ENCODE measurements around the gene LRRC10. TPM values are rescaled to one million over a fixed set of nuclear protein-coding genes. Genes with fewer than 3 reads are reported as not detected.
"Not testable (repeated sequence)": the region's sequence is repeated elsewhere in the genome, so short reads cannot be mapped to it uniquely, and the experiment has no call there.

LRRC10 gene
- total and polyA plus RNA-seq, 10 donors = not detected

DNA sequence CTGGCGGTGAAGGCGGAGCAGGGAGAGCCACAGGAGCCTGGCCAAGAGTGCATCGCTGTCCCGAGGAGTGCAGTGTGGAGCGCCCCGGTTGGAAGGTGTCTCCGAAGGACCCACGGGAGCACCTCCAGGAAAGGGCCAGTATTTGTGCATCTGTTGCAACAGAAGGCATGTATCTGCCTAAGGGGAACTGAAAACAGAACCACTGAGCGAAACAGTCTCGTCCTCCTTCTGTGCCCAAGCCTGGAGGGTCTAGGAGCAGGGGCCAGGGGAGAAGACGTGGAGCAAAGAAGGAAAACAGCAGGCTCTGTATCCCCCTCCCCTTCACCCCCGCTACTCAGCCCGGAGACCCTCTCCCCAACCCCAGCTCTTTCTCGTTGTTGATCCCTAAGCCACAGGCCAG is 5.3 kb upstream of the LRRC10 start:
- WGBS, 5 donors = 74 to 82% (median 77%) methylated on average over 14 of the region's 14 CpGs
- no peak for DNase-seq
- Histone ChIP-seq H3K27ac (no peak overlapping the region), H3K36me3 (no peaks in the 10 kb centered on the region), H3K4me3 (no peak overlapping the region), H3K4me1 (no peaks in the 10 kb centered on the region), H3K27me3 (replicated peaks in 1 of 7) (no peaks in the 10 kb centered on the region), H3K9me3 (no peaks in the 10 kb centered on the region)
- intact Hi-C loops (cut with DNase I; ENCODE audit: low total_unique reads) = no loop called here
- TF ChIP-seq POLR2A (IDR thresholded peaks at IDR 0.05) (no peak), POLR2AphosphoS5 (IDR thresholded peaks at IDR 0.05) (no peak)
- TF ChIP-seq, protein P1, sequence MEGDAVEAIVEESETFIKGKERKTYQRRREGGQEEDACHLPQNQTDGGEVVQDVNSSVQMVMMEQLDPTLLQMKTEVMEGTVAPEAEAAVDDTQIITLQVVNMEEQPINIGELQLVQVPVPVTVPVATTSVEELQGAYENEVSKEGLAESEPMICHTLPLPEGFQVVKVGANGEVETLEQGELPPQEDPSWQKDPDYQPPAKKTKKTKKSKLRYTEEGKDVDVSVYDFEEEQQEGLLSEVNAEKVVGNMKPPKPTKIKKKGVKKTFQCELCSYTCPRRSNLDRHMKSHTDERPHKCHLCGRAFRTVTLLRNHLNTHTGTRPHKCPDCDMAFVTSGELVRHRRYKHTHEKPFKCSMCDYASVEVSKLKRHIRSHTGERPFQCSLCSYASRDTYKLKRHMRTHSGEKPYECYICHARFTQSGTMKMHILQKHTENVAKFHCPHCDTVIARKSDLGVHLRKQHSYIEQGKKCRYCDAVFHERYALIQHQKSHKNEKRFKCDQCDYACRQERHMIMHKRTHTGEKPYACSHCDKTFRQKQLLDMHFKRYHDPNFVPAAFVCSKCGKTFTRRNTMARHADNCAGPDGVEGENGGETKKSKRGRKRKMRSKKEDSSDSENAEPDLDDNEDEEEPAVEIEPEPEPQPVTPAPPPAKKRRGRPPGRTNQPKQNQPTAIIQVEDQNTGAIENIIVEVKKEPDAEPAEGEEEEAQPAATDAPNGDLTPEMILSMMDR (IDR thresholded peaks at IDR 0.05 in 8 of 11, conservative IDR thresholded peaks at IDR 0.05 in 3 of 11) = no peak

DNA sequence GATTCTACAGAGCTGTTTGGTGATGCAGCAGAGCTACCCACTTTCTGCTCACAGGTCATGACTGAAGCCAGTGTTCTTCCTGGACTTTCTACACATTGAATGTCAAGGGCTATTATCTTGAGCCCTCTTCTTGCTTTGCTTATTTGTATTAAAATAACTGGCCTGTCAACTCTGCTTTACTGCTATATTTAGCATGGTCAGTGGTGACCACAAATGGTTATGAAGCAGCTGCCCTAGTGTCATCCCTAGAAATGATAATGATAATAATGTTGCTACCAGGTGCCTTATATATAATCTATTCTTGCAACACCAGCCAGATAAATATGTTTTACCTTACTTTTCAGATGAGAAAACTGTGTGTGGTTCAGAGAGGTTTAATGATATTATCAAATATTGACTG is 2.6 kb upstream of the LRRC10 start:
- no peaks in the 10 kb centered on the region for H3K9me3 ChIP-seq
- H3K36me3 ChIP-seq = no peaks in the 10 kb centered on the region
- H3K27ac ChIP-seq = no peak overlapping the region
- intact Hi-C loops (cut with DNase I; ENCODE audit: low total_unique reads) = no loop called here
- H3K4me3 ChIP-seq = no peak overlapping the region
- TF ChIP-seq, protein P1 (IDR thresholded peaks at IDR 0.05 in 8 of 11, conservative IDR thresholded peaks at IDR 0.05 in 3 of 11) = no peak
- TF ChIP-seq POLR2A (IDR thresholded peaks at IDR 0.05) (no peak), POLR2AphosphoS5 (IDR thresholded peaks at IDR 0.05) (no peak)
- H3K27me3 ChIP-seq (replicated peaks in 1 of 7) = no peaks in the 10 kb centered on the region
- no peak for DNase-seq
- H3K4me1 ChIP-seq = peaks cover 0 to 2% (median 0%) of the 10 kb centered on the region in 6 donors

DNA sequence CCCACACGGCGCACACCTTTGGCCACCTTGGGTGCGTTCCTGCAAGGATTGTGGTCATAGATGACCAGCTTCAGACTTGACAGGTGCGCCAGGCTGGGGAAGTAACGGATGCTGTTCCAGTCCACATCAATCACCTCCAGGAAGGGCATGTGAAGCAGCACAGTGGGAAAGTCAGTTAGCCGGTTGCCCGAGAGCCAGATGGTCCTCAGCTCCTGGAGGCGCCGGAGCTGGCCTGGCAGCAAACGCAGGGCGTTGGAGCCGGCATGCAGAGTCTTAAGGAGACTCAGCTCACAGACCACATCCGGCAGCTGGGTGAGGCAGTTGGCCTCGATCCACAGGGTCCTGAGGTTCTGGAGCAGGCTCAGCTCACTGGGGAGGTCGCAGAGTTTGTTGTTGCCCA is 581 bp downstream of the LRRC10 start:
- no peaks in the 10 kb centered on the region for H3K36me3 ChIP-seq
- no peak for TF ChIP-seq POLR2AphosphoS5 (IDR thresholded peaks at IDR 0.05)
- H3K4me3 ChIP-seq = no peak overlapping the region
- H3K9me3 ChIP-seq = no peaks in the 10 kb centered on the region
- 89 to 94% (median 94%) methylated on average over 5 to 15 of the region's 15 CpGs for WGBS, 5 donors
- H3K27me3 ChIP-seq (replicated peaks in 1 of 7) = no peaks in the 10 kb centered on the region
- H3K27ac ChIP-seq = no peak overlapping the region
- DNase-seq = no peak
- intact Hi-C loops (cut with DNase I; ENCODE audit: low total_unique reads) = no loop called here
- H3K4me1 ChIP-seq = peaks cover 0 to 9% (median 4%) of the 10 kb centered on the region in 6 donors

DNA sequence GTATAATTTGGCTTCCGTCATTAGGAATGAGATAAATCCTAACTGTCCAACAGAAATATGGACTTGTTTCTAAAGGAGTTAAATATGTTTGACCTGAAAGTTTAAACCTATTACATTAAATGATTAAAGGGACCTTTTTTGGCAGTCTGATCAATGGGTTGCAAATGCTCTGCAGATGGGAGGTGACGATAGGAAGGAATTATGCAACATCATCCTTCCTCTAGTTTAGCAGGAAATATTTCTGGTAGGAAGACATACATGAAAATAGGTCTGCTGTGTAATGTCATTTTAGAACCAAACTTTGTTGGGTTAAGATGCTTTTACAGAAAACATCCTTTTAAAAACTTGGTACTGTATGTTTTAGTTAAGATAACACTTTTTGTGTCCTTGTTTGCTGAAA is 2.6 kb downstream of the LRRC10 start:
- WGBS, 5 donors = 46 to 60% (median 47%) methylated on average over 2 of the region's 2 CpGs
- Histone ChIP-seq H3K9me3 (peaks cover 0 to 5% (median 0%) of the 10 kb centered on the region in 8 donors), H3K27ac (no peak overlapping the region), H3K4me1 (peaks cover 0 to 9% (median 4%) of the 10 kb centered on the region in 6 donors), H3K27me3 (replicated peaks in 1 of 7) (no peaks in the 10 kb centered on the region), H3K4me3 (no peak overlapping the region), H3K36me3 (peaks cover 0 to 6% (median 5%) of the 10 kb centered on the region in 6 donors)
- intact Hi-C loops (cut with DNase I; ENCODE audit: low total_unique reads) = no loop called here
- no peak for TF ChIP-seq POLR2A (IDR thresholded peaks at IDR 0.05)
- no peak for TF ChIP-seq POLR2AphosphoS5 (IDR thresholded peaks at IDR 0.05)
- TF ChIP-seq, protein P1 (IDR thresholded peaks at IDR 0.05 in 8 of 11, conservative IDR thresholded peaks at IDR 0.05 in 3 of 11) = no peak
- no peak for DNase-seq

DNA sequence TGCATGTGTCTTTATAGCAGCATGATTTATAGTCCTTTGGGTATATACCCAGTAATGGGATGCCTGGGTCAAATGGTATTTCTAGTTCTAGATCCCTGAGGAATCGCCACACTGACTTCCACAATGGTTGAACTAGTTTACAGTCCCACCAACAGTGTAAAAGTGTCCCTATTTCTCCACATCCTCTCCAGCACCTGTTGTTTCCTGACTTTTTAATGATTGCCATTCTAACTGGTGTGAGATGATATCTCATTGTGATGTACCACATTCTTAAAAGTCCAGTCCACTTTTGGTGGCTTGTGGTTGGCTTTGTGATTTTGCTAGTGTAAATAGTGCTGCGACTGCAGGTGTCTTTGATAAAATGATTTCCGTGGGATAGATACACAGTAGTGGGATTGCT is 6.4 kb downstream of the LRRC10 start:
- H3K27ac ChIP-seq; H3K27me3 ChIP-seq (replicated peaks in 1 of 7); DNase-seq; H3K9me3 ChIP-seq; H3K4me1 ChIP-seq; H3K4me3 ChIP-seq; intact Hi-C loops (cut with DNase I; ENCODE audit: low total_unique reads): not testable (repeated sequence)
- WGBS, 5 donors = 91 to 95% (median 93%) methylated on average over 2 of the region's 3 CpGs
- H3K36me3 ChIP-seq = peaks cover 0 to 44% (median 43%) of the 10 kb centered on the region in 6 donors

DNA sequence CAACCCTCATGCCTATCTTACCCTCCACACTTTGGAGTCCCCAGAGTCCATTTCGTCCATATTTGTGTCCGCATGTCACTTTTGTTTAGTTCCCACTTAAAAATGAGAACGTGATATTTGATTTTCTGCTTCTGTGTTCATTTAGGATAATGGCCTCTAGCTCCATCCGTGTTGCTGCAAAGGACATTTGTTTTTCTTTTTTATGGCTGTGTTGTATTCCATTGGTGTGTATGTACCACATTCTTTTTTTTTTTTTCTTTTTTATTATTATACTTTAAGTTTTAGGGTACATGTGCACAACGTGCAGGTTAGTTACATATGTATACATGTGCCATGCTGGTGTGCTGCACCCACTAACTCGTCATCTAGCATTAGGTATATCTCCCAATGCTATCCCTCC is 7.2 kb downstream of the LRRC10 start:
- H3K4me3 ChIP-seq; H3K9me3 ChIP-seq; DNase-seq; H3K4me1 ChIP-seq; H3K27me3 ChIP-seq (replicated peaks in 1 of 7); H3K27ac ChIP-seq; intact Hi-C loops (cut with DNase I; ENCODE audit: low total_unique reads): not testable (repeated sequence)
- peaks cover 0 to 51% (median 51%) of the 10 kb centered on the region in 6 donors for H3K36me3 ChIP-seq
- WGBS, 5 donors = 95 to 99% (median 97%) methylated on average over 5 to 6 of the region's 6 CpGs

Measured in spleen (tissue), 11 donors.